Stimulated activated CD4-positive, alpha-beta T cell treated with anti-CD3 and anti-CD28 coated beads, Interleukin-1b, Interleukin-23, amount 100 ng/mL, for 48 hours (primary cell): ENCODE results near the gene GNA12.
A peak's percentile ranks its signal among the peaks of the same experiment; 100 is the strongest.
"Not testable (repeated sequence)": the region's sequence is repeated elsewhere in the genome, so short reads cannot be mapped to it uniquely, and the experiment has no call there.

Source experiments
- DNase-seq: peaks from one replicate; pipeline ENCODE4 v3.0.0-alpha.2; 2020

GNA12 gene

GRCh38 chr7:2724453-2725177 lies 119.5 kb downstream of the GNA12 start:
- DNase-seq: no peak

DNA sequence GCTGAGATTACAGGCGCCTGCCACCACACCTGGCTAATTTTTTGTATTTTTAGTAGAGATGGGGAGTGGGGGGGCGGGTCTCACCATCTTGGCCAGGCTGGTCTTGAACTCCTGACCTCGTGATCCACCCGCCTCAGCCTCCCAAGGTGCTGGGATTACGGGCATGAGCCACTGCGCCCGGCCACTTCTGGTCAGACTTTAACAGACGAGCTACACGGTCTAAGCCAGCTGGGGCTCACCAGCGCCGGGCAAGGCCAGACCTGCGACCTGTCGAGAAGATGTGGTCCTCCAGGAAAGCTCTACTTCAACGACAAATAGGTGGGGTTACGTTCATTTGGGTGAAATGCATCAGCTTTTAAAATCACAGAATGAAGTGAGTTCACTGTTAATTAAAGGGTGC lies 120.1 kb downstream of the GNA12 start:
- not testable (repeated sequence) for DNase-seq

- no peak for DNase-seq
Observed at GRCh38 chr7:2723138-2723850, 120.8 kb downstream of the GNA12 start.

- no peak for DNase-seq
Observed at GRCh38 chr7:2722591-2722990, 121.5 kb downstream of the GNA12 start.

GRCh38 chr7:2721842-2722241 lies 122.3 kb downstream of the GNA12 start:
- no peak for DNase-seq

- peak; percentile 32 for DNase-seq
Observed at GRCh38 chr7:2720024-2720423, 124.1 kb downstream of the GNA12 start.

DNA sequence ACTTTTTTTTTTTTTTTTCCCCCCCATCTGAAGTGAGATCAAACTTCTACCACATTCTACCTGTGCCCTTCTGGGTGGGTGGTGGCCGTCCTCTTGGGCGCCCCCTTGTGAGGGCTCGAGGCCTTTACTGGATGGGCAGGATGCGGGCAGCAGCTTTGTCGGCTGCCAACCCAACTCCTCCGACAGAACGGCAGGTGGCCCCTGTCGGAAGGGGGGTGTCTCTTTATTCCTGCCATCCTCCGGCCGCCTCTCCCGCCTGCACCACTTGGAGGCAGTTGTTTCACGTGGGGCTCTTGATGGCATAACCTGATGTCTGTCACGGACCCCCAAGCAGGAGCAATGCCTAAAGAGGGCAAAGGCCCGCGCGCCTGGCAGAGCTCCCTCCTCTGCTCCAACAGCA lies 125.1 kb downstream of the GNA12 start:
- DNase-seq: peak; percentile 67

- DNase-seq: no peak
Observed at GRCh38 chr7:2718296-2718965, 125.7 kb downstream of the GNA12 start.

GRCh38 chr7:2717293-2718261 lies 126.5 kb downstream of the GNA12 start:
- DNase-seq: no peak

- no peak for DNase-seq
Observed at GRCh38 chr7:2716906-2717292, 127.2 kb downstream of the GNA12 start.

- DNase-seq: no peak
Observed at GRCh38 chr7:2716488-2716887, 127.6 kb downstream of the GNA12 start.

GRCh38 chr7:2715341-2716231 lies 128.5 kb downstream of the GNA12 start:
- peak; percentile 73 for DNase-seq

DNA sequence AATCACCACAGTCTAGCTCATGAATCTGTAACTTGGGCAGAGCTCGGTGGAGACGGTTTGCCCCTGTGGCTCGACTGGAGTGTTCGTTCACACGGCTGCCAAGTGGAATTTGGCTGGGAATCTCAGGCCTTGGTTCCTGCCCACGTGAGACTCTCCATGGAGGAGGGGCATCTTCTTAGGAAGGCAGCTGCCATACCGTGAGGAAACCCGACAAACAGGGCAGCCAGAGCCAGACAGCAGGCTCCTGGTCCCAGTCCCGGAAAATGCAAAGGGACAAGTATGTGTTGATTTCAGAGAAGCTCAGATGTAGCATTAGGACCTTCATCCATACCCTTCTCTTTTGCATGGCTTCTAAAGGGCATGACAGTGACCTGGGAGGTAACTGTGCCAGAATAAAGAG lies 129.5 kb downstream of the GNA12 start:
- no peak for DNase-seq

DNA sequence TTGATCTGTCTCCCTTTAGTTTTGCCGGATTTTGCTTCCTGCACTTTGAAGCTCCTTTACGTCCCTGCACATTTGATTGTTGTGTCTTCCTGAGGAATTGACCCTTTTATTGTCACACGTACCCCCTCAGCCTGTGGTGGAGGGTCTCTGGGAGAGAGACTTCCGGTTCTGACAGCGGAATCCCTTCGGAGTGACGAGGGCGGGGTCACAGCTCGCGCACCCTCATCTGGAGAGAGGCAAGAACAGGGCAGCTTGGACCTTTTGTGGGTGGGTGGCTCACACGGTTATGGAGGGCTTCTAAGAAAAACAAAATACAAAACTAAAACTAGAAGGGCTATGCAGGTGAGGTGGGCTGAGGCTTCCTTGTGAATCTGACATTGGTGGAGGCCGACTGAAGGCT lies 130.1 kb downstream of the GNA12 start:
- no peak for DNase-seq

- no peak for DNase-seq
Observed at GRCh38 chr7:2713370-2713769, 130.7 kb downstream of the GNA12 start.

GRCh38 chr7:2711895-2712675 lies 132.0 kb downstream of the GNA12 start:
- no peak for DNase-seq

- peak; percentile 27 for DNase-seq
Observed at GRCh38 chr7:2710901-2711551, 133.1 kb downstream of the GNA12 start.

GRCh38 chr7:2710286-2710655 lies 133.8 kb downstream of the GNA12 start:
- DNase-seq: peak; percentile 39

DNA sequence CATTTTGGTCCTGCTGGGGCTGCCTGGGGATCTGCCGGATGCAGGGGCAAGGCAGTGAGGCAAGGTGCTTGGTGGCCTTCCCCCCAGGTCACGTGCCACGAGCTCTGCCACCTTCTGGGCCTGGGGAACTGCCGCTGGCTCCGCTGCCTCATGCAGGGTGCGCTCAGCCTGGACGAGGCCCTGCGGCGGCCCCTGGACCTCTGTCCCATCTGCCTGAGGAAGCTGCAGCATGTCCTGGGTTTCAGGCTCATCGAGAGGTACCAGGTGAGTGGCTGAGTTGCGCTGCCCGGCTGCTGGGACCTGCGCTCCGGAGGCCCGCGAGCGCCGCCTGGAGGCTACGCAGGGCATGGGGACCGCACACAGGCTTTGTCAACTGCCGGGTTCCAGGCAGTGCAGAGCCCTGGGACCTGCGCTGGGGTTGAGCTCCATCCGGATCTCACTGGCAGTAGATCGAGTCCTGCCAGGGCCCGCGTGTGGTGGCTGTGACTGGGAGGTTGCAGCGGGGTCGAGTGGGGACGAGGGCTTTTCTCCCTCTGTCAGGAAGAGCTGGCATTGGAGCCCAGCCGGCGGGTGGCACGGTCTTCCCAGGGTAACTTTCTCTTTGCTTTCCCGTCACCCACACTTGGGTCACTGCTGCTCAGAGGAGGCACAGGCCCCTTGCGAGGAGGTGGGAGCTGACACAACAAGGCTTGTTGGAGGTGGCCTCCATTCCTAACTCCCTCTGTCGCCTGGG lies 134.4 kb downstream of the GNA12 start:
- DNase-seq: peak; percentile 78
